PFSK-1 (cell line): Measurements from ENCODE around the gene IGLON5.

Experiments used
- SIN3A ChIP-seq: IDR thresholded peaks from 2 replicates; pipeline ENCODE4 v1.6.1; 2012; ENCODE audit warnings: mild to moderate bottlenecking, low read length, moderate library complexity, borderline replicate concordance; ENCODE audit not compliant: insufficient read depth
- TAF1 ChIP-seq: IDR thresholded peaks from 2 replicates; pipeline ENCODE4 v1.6.1; 2012; ENCODE audit warnings: low read length, control low read depth, borderline replicate concordance; ENCODE audit not compliant: insufficient read depth

DNA sequence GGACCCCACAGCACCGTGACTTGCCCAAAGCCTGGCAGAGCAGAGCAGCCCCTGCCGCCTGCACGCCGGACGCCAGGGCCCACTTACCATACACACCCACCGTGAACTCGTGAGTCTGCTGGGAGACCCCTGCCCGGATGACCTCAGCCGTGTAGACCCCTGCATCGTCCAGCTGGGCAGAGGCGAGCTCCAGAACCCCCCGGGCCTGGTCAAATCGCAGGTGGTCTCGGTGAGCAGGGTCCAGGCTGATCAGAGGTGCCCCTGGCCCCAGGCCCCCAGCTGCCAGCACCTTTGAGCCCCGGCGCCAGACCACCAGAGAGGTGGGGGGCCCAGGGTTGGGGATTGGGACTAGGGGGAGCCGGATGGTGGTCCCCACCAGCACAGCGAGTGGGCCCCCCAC lies 29.6 kb downstream of the IGLON5 start:
- TF ChIP-seq SIN3A (no peak), TAF1 (no peak)
